Motor neuron (in vitro differentiated cells): Measurements from ENCODE around the gene GTF2A1L. TPM values are rescaled to one million over a fixed set of nuclear protein-coding genes. Genes with fewer than 3 reads are reported as not detected.
"Not testable (repeated sequence)": the region's sequence is repeated elsewhere in the genome, so short reads cannot be mapped to it uniquely, and the experiment has no call there.

ENCODE experiments used
- ATAC-seq, 8 experiments: fragments of 200-7000 bp; cut with Tn5 transposase; replicated peaks in 6 of 8; 2 replicates each; pipeline ENCODE4 v1.8.0; 2021; ENCODE audit warnings: mild to moderate bottlenecking in 8 of 8, moderate library complexity in 8 of 8
- H3K27ac ChIP-seq, 2 donors: fragments of 250-450 bp; sonication (Bioruptor Pico); 2 replicates each; pipeline ENCODE4 v1.9.0; 2021; ENCODE audit warnings: antibody characterized with exemption in 2 of 2, mild to moderate bottlenecking in 2 of 2, moderate library complexity in 1 of 2
- H3K4me1 ChIP-seq, 2 donors: fragments of 250-450 bp; sonication (Bioruptor Pico); replicated peaks in 1 of 2; 2 replicates each; pipeline ENCODE4 v1.6.1; 2021; ENCODE audit warnings: antibody characterized with exemption in 2 of 2, mild to moderate bottlenecking in 2 of 2, moderate library complexity in 1 of 2
- H3K4me3 ChIP-seq, 5 donors: fragments of 250-450 bp; sonication (Bioruptor Pico); 2 replicates each; pipeline ENCODE4 v1.9.0; 2021; ENCODE audit warnings: antibody characterized with exemption in 5 of 5, mild to moderate bottlenecking in 5 of 5, moderate library complexity in 4 of 5
- WGBS, 10 experiments: fragments of 450-650 bp; shearing (Covaris generic); methylation state at CpG; one replicate each; pipeline ENCODE4 v1.0.0; 2022; 5-methylcytosine and 5-hydroxymethylcytosine counted together
- in situ Hi-C, 9 experiments: fragments of 400-800 bp; cut with MboI; loops; one replicate each; pipeline ENCODE4 v1.15.0; 2021; ENCODE audit warnings: low sequenced_read_pairs in 9 of 9, low pct_unique_long_range_greater_than_20kb in 2 of 9; ENCODE audit not compliant: unreplicated experiment in 9 of 9
- total RNA-seq, 8 experiments: library from RNA; unstranded; fragments of 300-600 nt; gene quantifications; 2 replicates each; pipeline versions ENCODE4 v1.2.3 to v1.2.4, GENCODE V29; 2022

GTF2A1L gene
- total RNA-seq, 8 experiments from 2014 or later, result 0.54 to 19.0 (median 0.99) TPM

GRCh38 chr2:48691935-48692691 is 74.5 kb downstream of the GTF2A1L start:
- WGBS, 10 experiments, result 21 to 100% (median 75%) methylated on average over 2 to 3 of the region's 3 CpGs
- H3K27ac ChIP-seq, result no peak overlapping the region
- H3K4me1 ChIP-seq, result peaks cover 0 to 8% of the 10 kb centered on the region in 2 donors
- H3K4me3 ChIP-seq, result no peak overlapping the region
- ATAC-seq, result peak in 2 of 8 experiments; percentile 67 to 69
- in situ Hi-C loops, result no loop called here

DNA sequence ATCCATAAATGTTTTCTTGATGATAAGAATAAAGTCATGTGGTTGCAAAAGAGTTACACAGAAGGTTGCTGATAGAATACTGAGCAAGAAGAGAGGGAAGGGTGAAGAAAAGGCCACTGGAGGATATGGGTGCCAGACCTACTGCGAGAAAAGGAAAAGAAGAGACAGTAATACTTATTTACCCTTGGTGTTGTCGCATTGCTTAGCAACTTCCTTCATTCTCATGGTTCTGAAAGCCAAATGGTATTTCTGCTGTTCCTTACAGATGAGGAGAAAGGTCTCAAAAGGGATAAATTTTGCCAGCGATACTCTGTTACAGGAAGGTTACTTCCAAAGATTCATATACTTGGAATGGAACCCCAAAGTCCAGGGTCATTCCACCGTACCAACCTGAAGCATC is 75.4 kb downstream of the GTF2A1L start:
- peak in 2 of 8 experiments; percentile 10 to 14 for ATAC-seq
- H3K4me1 ChIP-seq, result peaks cover under 1 to 12% of the 10 kb centered on the region in 2 donors
- in situ Hi-C loops, result no loop called here
- H3K4me3 ChIP-seq, result no peak overlapping the region
- no peak overlapping the region for H3K27ac ChIP-seq
- 46 to 100% (median 93%) methylated on average over 1 to 4 of the region's 4 CpGs; no CpG with 5 or more reads in 1 of the 10 experiments for WGBS, 10 experiments

DNA sequence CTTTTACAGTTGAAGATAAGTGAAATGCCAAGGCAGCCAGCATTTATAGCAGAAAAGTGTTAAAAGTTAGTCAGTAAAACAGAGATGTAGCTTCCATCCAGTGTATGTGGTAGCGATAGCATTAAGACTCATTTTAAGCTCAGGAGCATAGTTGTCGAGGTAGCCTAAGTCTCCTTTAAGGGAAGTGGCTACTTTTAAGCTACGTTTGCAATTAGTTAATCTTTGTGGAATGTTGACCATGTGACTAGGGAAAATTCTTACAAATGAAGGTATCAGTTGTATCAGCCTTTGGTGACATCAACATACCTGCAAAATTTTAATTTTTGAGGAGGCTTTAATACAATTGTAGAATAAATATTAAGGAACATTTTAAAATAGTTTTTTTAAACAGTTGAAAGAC is 76.0 kb downstream of the GTF2A1L start:
- Histone ChIP-seq H3K4me1 (peaks cover 6 to 18% of the 10 kb centered on the region in 2 donors), H3K4me3 (no peak overlapping the region), H3K27ac (no peak overlapping the region)
- 56 to 100% (median 92%) methylated on average over 1 to 3 of the region's 3 CpGs; no CpG with 5 or more reads in 2 of the 10 experiments for WGBS, 10 experiments
- in situ Hi-C loops, result no loop called here
- ATAC-seq, result no peak

DNA sequence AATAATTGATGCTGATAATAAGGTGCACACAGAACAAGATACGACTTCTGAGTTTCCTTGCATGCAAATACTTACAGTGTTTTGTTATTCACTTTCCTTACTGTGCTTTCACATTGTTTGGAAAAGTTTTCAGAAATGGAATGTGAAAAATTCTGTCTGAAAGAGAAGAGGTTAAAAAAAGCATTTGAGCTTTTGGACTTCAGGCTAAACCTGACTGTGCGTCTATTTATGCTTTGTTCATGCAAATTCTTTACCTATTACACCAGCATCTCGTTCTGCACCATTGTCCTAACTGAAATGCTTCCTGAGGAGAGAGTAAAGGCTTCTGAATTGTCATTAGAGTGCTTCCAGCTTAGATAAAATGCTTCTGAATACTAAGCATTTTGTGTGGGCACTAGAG is 76.5 kb downstream of the GTF2A1L start:
- in situ Hi-C loops, result no loop called here
- Histone ChIP-seq H3K4me3 (no peak overlapping the region), H3K4me1 (peaks cover 11 to 23% of the 10 kb centered on the region in 2 donors), H3K27ac (no peak overlapping the region)
- ATAC-seq, result peak in 1 of 8 experiments; percentile 41
- WGBS, 10 experiments, result 0 to 100% (median 43%) methylated on average over 1 to 3 of the region's 3 CpGs

DNA sequence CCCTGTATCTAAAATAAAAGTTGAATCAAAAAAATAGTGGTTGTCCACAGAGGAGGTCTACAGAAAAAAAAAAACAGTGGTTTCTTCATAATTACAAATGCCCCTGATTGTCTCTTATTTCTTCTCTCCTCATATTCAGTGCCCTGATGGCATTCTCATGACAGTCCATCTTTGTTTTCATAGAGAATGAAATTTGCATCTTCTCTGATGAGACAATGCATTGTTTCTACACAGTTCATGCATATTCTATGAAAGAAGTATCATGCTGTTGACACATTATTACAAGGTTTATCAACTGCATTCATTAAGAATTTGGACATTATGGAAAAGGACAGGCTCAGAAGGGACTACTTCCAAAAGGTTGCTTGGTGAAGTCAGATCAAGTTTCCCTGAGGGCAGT is 78.3 kb downstream of the GTF2A1L start:
- Histone ChIP-seq H3K4me1 (peaks cover 23 to 38% of the 10 kb centered on the region in 2 donors), H3K4me3 (no peak overlapping the region), H3K27ac (no peak overlapping the region)
- peak in 1 of 8 experiments; percentile 23 for ATAC-seq
- in situ Hi-C loops, result no loop called here

GRCh38 chr2:48696881-48697280 is 79.2 kb downstream of the GTF2A1L start:
- in situ Hi-C loops, result no loop called here
- H3K4me1 ChIP-seq, result peaks cover 23 to 38% of the 10 kb centered on the region in 2 donors
- no peak overlapping the region for H3K27ac ChIP-seq
- H3K4me3 ChIP-seq, result no peak overlapping the region
- WGBS, 10 experiments, result 0 to 100% (median 91%) methylated on average over 1 of the region's 1 CpG; no CpG with 5 or more reads in 1 of the 10 experiments
- no peak for ATAC-seq

- Histone ChIP-seq H3K4me1 (peaks cover 23 to 33% of the 10 kb centered on the region in 2 donors), H3K27ac (peak overlapping the region; percentile 32 to 76), H3K4me3 (no peak overlapping the region)
- peak in 7 of 8 experiments; percentile 61 to 99 (median 98) for ATAC-seq
- in situ Hi-C loops, result no loop called here
- WGBS, 10 experiments, result 0 to 67% (median 23%) methylated on average over 1 to 2 of the region's 2 CpGs; no CpG with 5 or more reads in 3 of the 10 experiments
Measured at GRCh38 chr2:48699348-48699930, 81.8 kb downstream of the GTF2A1L start.

- H3K27ac ChIP-seq, in situ Hi-C loops, ATAC-seq, H3K4me3 ChIP-seq: not testable (repeated sequence)
- 70 to 100% (median 100%) methylated on average over 1 to 4 of the region's 6 CpGs; no CpG with 5 or more reads in 3 of the 10 experiments for WGBS, 10 experiments
- H3K4me1 ChIP-seq, result peaks cover 17 to 20% of the 10 kb centered on the region in 2 donors
Measured at GRCh38 chr2:48703621-48704020, 86.0 kb downstream of the GTF2A1L start.

DNA sequence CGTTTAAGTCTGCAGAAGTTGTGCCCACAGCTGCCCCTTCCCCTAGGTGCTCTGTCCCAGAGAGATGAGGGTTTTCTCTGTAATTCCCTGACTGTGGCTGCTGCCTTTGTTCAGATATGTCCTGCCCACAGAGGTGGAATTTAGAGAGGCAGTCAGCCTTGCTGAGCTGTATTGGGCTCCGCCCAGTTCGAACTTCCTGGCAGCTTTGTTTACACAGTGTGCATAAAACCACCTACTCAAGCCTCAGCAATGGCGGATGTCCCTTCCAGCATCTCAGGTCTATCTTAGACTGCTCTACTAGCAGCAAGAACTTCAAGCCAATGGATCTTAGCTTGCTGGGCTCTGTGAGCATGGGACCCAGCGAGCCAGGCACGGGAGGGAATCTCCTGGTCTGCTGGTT is 89.8 kb downstream of the GTF2A1L start:
- H3K4me3 ChIP-seq, result no peak overlapping the region
- WGBS, 10 experiments, result 90 to 100% (median 100%) methylated on average over 1 to 3 of the region's 6 CpGs; no CpG with 5 or more reads in 7 of the 10 experiments
- peaks cover 13% of the 10 kb centered on the region in 2 donors for H3K4me1 ChIP-seq
- peak in 7 of 8 experiments; percentile 8 to 89 (median 43) for ATAC-seq
- in situ Hi-C loops, result no loop called here
- H3K27ac ChIP-seq, result no peak overlapping the region

DNA sequence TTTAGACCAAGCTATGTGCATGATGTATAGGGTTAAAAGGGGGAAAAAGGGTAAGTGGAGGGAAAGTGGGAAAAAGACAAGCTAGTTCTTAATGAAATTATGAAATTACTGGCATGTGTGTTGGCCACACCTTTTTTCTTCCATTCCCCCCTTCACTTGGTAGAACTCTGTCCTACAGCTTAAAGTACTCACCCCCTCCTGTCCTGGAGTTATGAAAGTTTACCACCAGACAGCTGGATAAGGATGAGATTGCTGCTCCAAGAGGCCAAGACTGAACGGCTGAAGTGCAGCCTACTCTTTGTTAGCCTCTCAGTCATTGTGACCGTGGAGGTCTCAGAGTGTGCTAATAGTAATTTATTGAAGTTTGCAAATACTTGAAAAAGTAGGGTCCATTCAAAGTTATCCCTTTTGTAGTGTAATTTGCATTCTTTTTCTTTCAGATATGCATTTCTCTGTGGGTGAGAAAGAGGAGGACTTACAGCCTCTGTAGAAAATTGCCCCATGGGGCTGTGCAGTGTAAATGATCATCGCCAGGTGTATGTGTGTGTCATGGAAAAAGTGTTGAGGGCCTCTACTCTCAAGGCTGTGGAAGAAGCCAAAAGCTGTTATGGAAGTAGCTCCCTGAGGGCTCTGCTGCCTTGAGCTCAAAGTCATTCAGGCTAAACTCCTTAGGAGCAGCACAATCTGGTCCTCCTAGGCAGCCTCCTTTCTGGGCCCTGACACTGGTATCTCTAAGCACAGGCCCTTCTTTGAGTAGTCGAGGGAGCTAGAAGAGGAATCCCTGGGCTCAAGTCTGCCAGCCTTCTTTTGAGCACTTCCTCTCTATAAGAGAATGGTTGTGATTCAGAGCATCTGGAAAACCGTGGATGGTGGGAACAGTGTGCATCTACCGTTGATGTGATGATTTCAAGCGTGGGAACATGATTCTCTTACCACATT is 91.7 kb downstream of the GTF2A1L start:
- in situ Hi-C loops, result no loop called here
- 13 to 76% (median 42%) methylated on average over 1 to 7 of the region's 7 CpGs; no CpG with 5 or more reads in 1 of the 10 experiments for WGBS, 10 experiments
- Histone ChIP-seq H3K4me1 (peaks cover 24 to 26% of the 10 kb centered on the region in 2 donors), H3K4me3 (no peak overlapping the region), H3K27ac (no peak overlapping the region)
- peak in 5 of 8 experiments; percentile 21 to 70 (median 32) for ATAC-seq

DNA sequence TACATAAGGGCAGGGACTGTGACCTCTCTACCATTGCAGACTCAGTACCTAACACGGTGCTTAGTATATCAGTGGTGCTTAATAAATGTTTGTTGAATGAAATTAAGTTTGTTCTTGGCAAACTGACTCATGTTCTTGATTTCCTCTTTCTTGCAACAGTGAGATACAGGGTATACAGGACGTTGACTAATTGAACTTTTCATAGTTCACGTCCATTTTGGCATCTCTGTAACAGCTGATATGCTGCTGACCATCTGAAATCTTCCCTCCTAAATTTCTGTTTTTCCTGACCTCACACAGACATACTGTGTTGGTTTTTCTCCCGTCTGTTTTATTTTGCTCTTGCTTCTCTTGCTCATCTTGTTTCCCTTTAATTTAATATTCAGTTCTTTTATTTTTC is 93.7 kb downstream of the GTF2A1L start:
- in situ Hi-C loops, result no loop called here
- WGBS, 10 experiments, result 21 to 86% (median 60%) methylated on average over 1 to 4 of the region's 4 CpGs
- H3K27ac ChIP-seq, result no peak overlapping the region

DNA sequence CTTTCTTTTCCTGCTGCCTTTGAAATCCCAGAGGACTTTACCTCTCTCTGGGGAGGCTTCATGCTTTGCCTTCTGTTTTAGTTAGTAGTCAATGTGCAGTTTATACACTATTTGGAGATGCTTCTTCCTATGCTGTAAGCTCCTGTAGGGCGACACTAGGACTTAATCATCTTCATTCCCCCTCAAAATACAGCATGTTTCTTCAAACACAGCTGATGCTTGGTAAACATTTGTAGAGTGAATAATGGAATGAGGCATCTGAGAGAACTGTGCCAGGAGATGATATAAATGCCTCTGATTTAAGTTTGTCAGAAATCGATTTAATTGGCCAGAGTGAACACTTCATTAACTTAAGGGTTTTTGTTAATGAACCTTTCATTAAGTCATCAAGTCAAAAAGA is 94.5 kb downstream of the GTF2A1L start:
- Histone ChIP-seq H3K4me3 (no peak overlapping the region), H3K27ac (no peak overlapping the region), H3K4me1 (peaks cover 24 to 35% of the 10 kb centered on the region in 2 donors)
- WGBS, 10 experiments, result 0 to 94% (median 74%) methylated on average over 1 to 2 of the region's 2 CpGs; no CpG with 5 or more reads in 2 of the 10 experiments
- in situ Hi-C loops, result no loop called here
- ATAC-seq, result no peak

More for the DNA sequence above, 93.7 kb downstream of the GTF2A1L start:
- H3K4me3 ChIP-seq, result no peak overlapping the region
- no peak for ATAC-seq
- peaks cover 24 to 35% of the 10 kb centered on the region in 2 donors for H3K4me1 ChIP-seq
